H1 (cell line): ENCODE data around the gene TRDMT1. TPM values are rescaled to one million over a fixed set of nuclear protein-coding genes. Genes with fewer than 3 reads are reported as not detected.

ENCODE experiments used
- CTCF ChIA-PET: fragments of 300-600 bp; sonication (Branson Sonifier 250); formaldehyde crosslinking; loops from one replicate; lab custom pipeline; 2021; ENCODE audit not compliant: partially characterized antibody; lab: Charles Lee
- POLR2A ChIA-PET: fragments of 300-600 bp; sonication (Branson Sonifier 250); formaldehyde crosslinking; loops from one replicate; lab custom pipeline; 2021; ENCODE audit warnings: inconsistent platforms; ENCODE audit not compliant: partially characterized antibody; lab: Charles Lee
- DNase-seq, 2 experiments: peaks; one replicate each; pipeline versions ENCODE4 v3.0.0 to v3.0.0-alpha.2; 2010 to 2022; ENCODE audit warnings: low spot score in 2 of 2, low read depth in 1 of 2, mixed read lengths in 1 of 2
- FAIRE-seq: peaks from 2 replicates; lab custom pipeline; 2011; peaks lifted over from hg19 to GRCh38; lab: Jason Lieb, UNC
- H2AFZ ChIP-seq: 2 replicates; pipeline ENCODE4 v1.8.1; 2012; ENCODE audit warnings: low read length, inconsistent platforms
- H2AK5ac ChIP-seq: 2 replicates; pipeline ENCODE4 v1.6.1; 2013; ENCODE audit warnings: low read depth, low read length
- H2BK120ac ChIP-seq: replicated peaks from 2 replicates; pipeline ENCODE3; 2013; ENCODE audit warnings: low read depth, low read length, inconsistent platforms
- H2BK12ac ChIP-seq: 2 replicates; pipeline ENCODE4 v1.6.1; 2013; ENCODE audit warnings: low read depth, low read length
- H2BK15ac ChIP-seq: 2 replicates; pipeline ENCODE4 v1.6.1; 2013; ENCODE audit warnings: low read length
- H2BK20ac ChIP-seq: 2 replicates; pipeline ENCODE4 v1.6.1; 2013; ENCODE audit warnings: low read length
- H2BK5ac ChIP-seq: 2 replicates; pipeline ENCODE4 v1.6.1; 2013; ENCODE audit warnings: low read depth, low read length
- H3K14ac ChIP-seq: 2 replicates; pipeline ENCODE4 v1.6.1; 2013; ENCODE audit warnings: inconsistent platforms; ENCODE audit not compliant: insufficient read length
- H3K18ac ChIP-seq: 2 replicates; pipeline ENCODE4 v1.6.1; 2013; ENCODE audit warnings: low read length; ENCODE audit errors: extremely low read depth
- H3K23ac ChIP-seq: 2 replicates; pipeline ENCODE4 v1.6.1; 2013; ENCODE audit warnings: inconsistent platforms; ENCODE audit not compliant: insufficient read length
- H3K23me2 ChIP-seq: 2 replicates; pipeline ENCODE4 v1.6.1; 2013; ENCODE audit warnings: low read depth, low read length
- H3K27ac ChIP-seq: 2 replicates; pipeline ENCODE4 v1.6.1; 2011; ENCODE audit warnings: low read depth, low read length, inconsistent platforms
- H3K27me3 ChIP-seq, 4 experiments: replicated peaks in 1 of 4; 1 replicate in 1 of 4; 2 replicates in 3 of 4; pipeline versions ENCODE4 v1.6.1 to v1.8.1; 2011 to 2013; ENCODE audit warnings: low read length in 3 of 4, mild to moderate bottlenecking in 3 of 4, inconsistent platforms in 2 of 4, mixed read lengths in 2 of 4, moderate library complexity in 1 of 4; ENCODE audit not compliant: control insufficient read depth in 3 of 4, insufficient read depth in 3 of 4; ENCODE audit errors: extremely low read depth in 1 of 4
- H3K36me3 ChIP-seq, 4 experiments: 2 replicates each; pipeline versions ENCODE4 v1.6.1 to v1.8.1; 2011 to 2013; ENCODE audit warnings: mild to moderate bottlenecking in 4 of 4, low read length in 3 of 4, moderate library complexity in 2 of 4, control low read depth in 1 of 4, inconsistent platforms in 1 of 4; ENCODE audit not compliant: insufficient read depth in 4 of 4, control insufficient read depth in 2 of 4
- H3K4ac ChIP-seq: replicated peaks from 2 replicates; pipeline ENCODE3; 2013; ENCODE audit warnings: low read length, low read depth, mixed read lengths, inconsistent platforms; ENCODE audit not compliant: insufficient read length
- H3K4me1 ChIP-seq, 4 experiments: replicated peaks in 1 of 4; 1 replicate in 1 of 4; 2 replicates in 3 of 4; pipeline versions ENCODE4 v1.6.1 to v1.8.1; 2011 to 2013; ENCODE audit warnings: low read length in 3 of 4, inconsistent platforms in 2 of 4, mixed read lengths in 1 of 4; ENCODE audit not compliant: insufficient read depth in 4 of 4, control insufficient read depth in 3 of 4
- H3K4me2 ChIP-seq, 2 experiments: 2 replicates each; pipeline versions ENCODE4 v1.6.1 to v1.8.1; 2011 to 2013; ENCODE audit warnings: low read depth in 2 of 2, low read length in 2 of 2, control low read depth in 1 of 2, inconsistent platforms in 1 of 2, mild to moderate bottlenecking in 1 of 2; ENCODE audit not compliant: insufficient read depth in 1 of 2
- H3K4me3 ChIP-seq, 4 experiments: fragments of 200-600, 300-600 bp in 1 of 4; sonication (generic), shearing (Covaris generic), sonication (Bioruptor Twin) in 1 of 4; 2 replicates each; pipeline versions ENCODE4 v1.5.1 to v1.8.1; 2011 to 2016; ENCODE audit warnings: low read length in 4 of 4, low read depth in 3 of 4, control low read depth in 2 of 4, inconsistent platforms in 2 of 4, mild to moderate bottlenecking in 2 of 4, mixed read lengths in 1 of 4, moderate library complexity in 1 of 4; ENCODE audit not compliant: insufficient read depth in 2 of 4; ENCODE audit errors: extremely low read depth in 1 of 4
- H3K56ac ChIP-seq: replicated peaks from 2 replicates; pipeline ENCODE3; 2013; ENCODE audit warnings: low read depth, mild to moderate bottlenecking, mixed read lengths, low read length, inconsistent platforms; ENCODE audit not compliant: insufficient read length
- H3K79me1 ChIP-seq: 2 replicates; pipeline ENCODE4 v1.6.1; 2013; ENCODE audit warnings: low read depth, low read length, control low read depth
- H3K79me2 ChIP-seq, 2 experiments: 2 replicates each; pipeline versions ENCODE4 v1.6.1 to v1.8.1; 2012 to 2013; ENCODE audit warnings: low read length in 2 of 2, mild to moderate bottlenecking in 2 of 2, inconsistent platforms in 1 of 2; ENCODE audit not compliant: insufficient read depth in 2 of 2, control insufficient read depth in 1 of 2
- H3K9ac ChIP-seq, 4 experiments: replicated peaks in 1 of 4; 1 replicate in 1 of 4; 2 replicates in 3 of 4; pipeline versions ENCODE4 v1.6.1 to v1.8.1; 2011 to 2013; ENCODE audit warnings: low read depth in 3 of 4, low read length in 3 of 4, control low read depth in 2 of 4, mild to moderate bottlenecking in 2 of 4, moderate library complexity in 2 of 4, inconsistent platforms in 1 of 4; ENCODE audit errors: extremely low read depth in 1 of 4
- H3K9me3 ChIP-seq, 2 experiments: 2 replicates each; pipeline versions ENCODE4 v1.6.1 to v1.8.1; 2012 to 2013; ENCODE audit warnings: mild to moderate bottlenecking in 2 of 2, moderate library complexity in 2 of 2, control low read depth in 1 of 2, inconsistent platforms in 1 of 2, low read depth in 1 of 2, low read length in 1 of 2, mixed read lengths in 1 of 2; ENCODE audit not compliant: insufficient read depth in 2 of 2
- H4K20me1 ChIP-seq, 2 experiments: replicated peaks in 1 of 2; 2 replicates each; pipeline versions ENCODE3 to v1.8.1; 2011 to 2013; ENCODE audit warnings: inconsistent platforms in 2 of 2, low read length in 2 of 2, mild to moderate bottlenecking in 1 of 2; ENCODE audit not compliant: insufficient read depth in 2 of 2, control insufficient read depth in 1 of 2
- H4K5ac ChIP-seq: 2 replicates; pipeline ENCODE4 v1.6.1; 2013; ENCODE audit warnings: low read length, low read depth, mixed read lengths, inconsistent platforms; ENCODE audit not compliant: insufficient read length
- H4K8ac ChIP-seq: 2 replicates; pipeline ENCODE4 v1.8.0; 2013; ENCODE audit warnings: mild to moderate bottlenecking, moderate library complexity, low read length, inconsistent platforms; ENCODE audit not compliant: insufficient read depth; ENCODE audit errors: extremely low read depth
- H4K91ac ChIP-seq: replicated peaks from 2 replicates; pipeline ENCODE3; 2013; ENCODE audit warnings: low read length, mixed read lengths, inconsistent platforms; ENCODE audit not compliant: insufficient read length
- BRCA1 ChIP-seq: IDR thresholded peaks from 2 replicates; pipeline ENCODE4 v1.6.1; 2012; ENCODE audit warnings: low read depth, low read length, improper control_type of control experiment
- CTBP2 ChIP-seq: IDR thresholded peaks from 2 replicates; pipeline ENCODE4 v1.7.0; 2011; ENCODE audit warnings: borderline replicate concordance, mild to moderate bottlenecking, moderate library complexity, mixed read lengths, low read length; ENCODE audit not compliant: insufficient read depth, insufficient read length
- GABPA ChIP-seq: IDR thresholded peaks from 2 replicates; pipeline ENCODE4 v1.6.1; 2011; ENCODE audit warnings: mild to moderate bottlenecking, low read length, moderate library complexity, borderline replicate concordance; ENCODE audit not compliant: insufficient read depth
- GTF2F1 ChIP-seq: IDR thresholded peaks from 2 replicates; pipeline ENCODE4 v1.6.1; 2012; ENCODE audit warnings: low read depth, low read length, improper control_type of control experiment, borderline replicate concordance
- POLR2A ChIP-seq, 2 experiments: IDR thresholded peaks; 1 replicate in 1 of 2; 2 replicates in 1 of 2; pipeline ENCODE4 v1.6.1; 2011; ENCODE audit warnings: low read depth in 2 of 2, low read length in 2 of 2, mild to moderate bottlenecking in 2 of 2; ENCODE audit errors: control extremely low read depth in 1 of 2
- TAF1 ChIP-seq: IDR thresholded peaks from 2 replicates; pipeline ENCODE4 v1.6.1; 2011; ENCODE audit warnings: mild to moderate bottlenecking, low read depth, low read length
- WGBS, 2 experiments: shearing (Covaris generic) in 1 of 2; methylation state at CpG; one replicate each; pipeline versions ENCODE4 v1.1.6 to v1.1.7; 2013 to 2015; ENCODE audit warnings: low lambda C conversion rate in 2 of 2, mixed read lengths in 2 of 2, inconsistent platforms in 1 of 2, low coverage in 1 of 2, missing lambda C conversion rate in 1 of 2; ENCODE audit not compliant: insufficient replicate concordance in 2 of 2, insufficient coverage in 1 of 2, insufficient read length in 1 of 2; ENCODE audit errors: extremely low coverage in 1 of 2, missing lambda C conversion rate in 1 of 2; 5-methylcytosine and 5-hydroxymethylcytosine counted together
- polyA plus RNA-seq, 7 experiments: library from polyadenylated mRNA; depleted of rRNA in 3 of 7; stranded (reverse) in 5 of 7; unstranded in 2 of 7; fragments of >200 nt in 5 of 7; fragments of 200-250 nt in 2 of 7; gene quantifications; 1 replicate in 5 of 7; 2 replicates in 1 of 7; 4 replicates in 1 of 7; pipeline versions ENCODE4 v1.2.1 to v1.2.3, GENCODE V29; 2011 to 2013; ENCODE audit warnings: missing spikeins in 2 of 7, mixed read lengths in 2 of 7
- total RNA-seq: library from RNA; stranded (reverse); fragmentation: NEBNext Ultra II Directional; extraction: Animal tissue kit (Norgen Biotek cat#: 25700); gene quantifications from 2 replicates; pipeline ENCODE4 v1.2.1, GENCODE V29; 2021

TRDMT1 gene
- total and polyA plus RNA-seq, 2 of the 8 experiments (the other 6 are each of a cell fraction or from before 2014, with no cell fraction given), result 7.4 to 21.4 TPM

GRCh38 chr10:17181110-17181509 is 20.4 kb downstream of the TRDMT1 start:
- no peak overlapping the region for H2AFZ ChIP-seq
- H3K27me3 ChIP-seq, result no peaks in the 10 kb centered on the region
- no peak for DNase-seq
- no peak overlapping the region for H3K27ac ChIP-seq
- ChIA-PET CTCF (interaction anchor here (0.5 to 1.7 kb wide), 7 partner anchors 8 to 289 kb away, joined by 3 to 6 read pairs (median 3); no protein-coding TSS in a partner anchor), POLR2A (no interaction called here)
- H4K20me1 ChIP-seq, result no peaks in the 10 kb centered on the region
- H3K14ac ChIP-seq, result no peak overlapping the region
- no peak overlapping the region for H3K4me2 ChIP-seq
- no peak overlapping the region for H3K18ac ChIP-seq
- H3K4ac ChIP-seq, result no peak overlapping the region
- no peak overlapping the region; the same call in 1 of the 2 replicates for H2AK5ac ChIP-seq
- H3K9me3 ChIP-seq, result no peaks in the 10 kb centered on the region
- no peak overlapping the region for H2BK12ac ChIP-seq
- H4K8ac ChIP-seq, result no peak overlapping the region
- no peak overlapping the region for H4K91ac ChIP-seq
- no peak overlapping the region for H4K5ac ChIP-seq
- H3K23me2 ChIP-seq, result no peaks in the 10 kb centered on the region; the same call in 1 of the 2 replicates
- no peak overlapping the region for H3K56ac ChIP-seq
- no peak overlapping the region for H3K4me3 ChIP-seq
- H2BK5ac ChIP-seq, result no peak overlapping the region
- H2BK15ac ChIP-seq, result no peak overlapping the region
- 90% methylated on average over 5 of the region's 5 CpGs; no CpG with 5 or more reads in 1 of the 2 experiments for WGBS, 2 experiments
- no peak for FAIRE-seq
- H3K9ac ChIP-seq, result no peak overlapping the region
- H3K36me3 ChIP-seq, result no peaks in the 10 kb centered on the region
- H3K4me1 ChIP-seq, result peaks cover 0 to 3% (median 0%) of the 10 kb centered on the region in 4 experiments; a peak in 3 of 7 replicates
- TF ChIP-seq GTF2F1, result no peak
- TF ChIP-seq BRCA1, result no peak
- TF ChIP-seq GABPA, result no peak
- no peak for TF ChIP-seq CTBP2
- no peak for TF ChIP-seq POLR2A (IDR thresholded peaks at IDR 0.05; ENCODE audit: control extremely low read depth in 1 of 2, low read depth in 2 of 2, low read length in 2 of 2)
- no peak for TF ChIP-seq TAF1
- no peak overlapping the region for H2BK120ac ChIP-seq
- H2BK20ac ChIP-seq, result no peak overlapping the region
- H3K79me2 ChIP-seq, result peaks cover 0 to 8% of the 10 kb centered on the region in 2 experiments; a peak in 3 of 4 replicates
- no peak overlapping the region for H3K23ac ChIP-seq
- no peaks in the 10 kb centered on the region; the same call in 1 of the 2 replicates for H3K79me1 ChIP-seq
